HepG2 (cell line): Measurements from ENCODE around the gene BCAM. TPM values are rescaled to one million over a fixed set of nuclear protein-coding genes. Genes with fewer than 3 reads are reported as not detected.

Experiments
- ELF3 ChIP-seq: IDR thresholded peaks from 2 replicates; pipeline ENCODE4 v1.6.1; 2016; ENCODE audit warnings: missing genetic modification reagents, missing compliant biosample characterization
- FOSL2 ChIP-seq: sonication (generic); formaldehyde crosslinking; IDR thresholded peaks from 2 replicates; pipeline ENCODE4 v1.4.0; 2020; ENCODE audit warnings: missing genetic modification reagents
- FOXA3 ChIP-seq: IDR thresholded peaks from 2 replicates; pipeline ENCODE4 v1.6.1; 2016; ENCODE audit warnings: missing genetic modification reagents, missing compliant biosample characterization
- HDAC2 ChIP-seq: sonication (generic); formaldehyde crosslinking; IDR thresholded peaks from 2 replicates; pipeline ENCODE4 v1.4.0; 2020; ENCODE audit warnings: missing genetic modification reagents
- HNF4G ChIP-seq, 2 experiments: sonication (generic) in 1 of 2; formaldehyde crosslinking in 1 of 2; IDR thresholded peaks; 2 replicates each; pipeline versions ENCODE4 v1.4.0 to v1.6.1; 2011 to 2020; ENCODE audit warnings: borderline replicate concordance in 2 of 2, low read depth in 2 of 2, mild to moderate bottlenecking in 2 of 2, low read length in 1 of 2, missing genetic modification reagents in 1 of 2, moderate library complexity in 1 of 2
- PAX8 ChIP-seq: sonication (generic); formaldehyde crosslinking; IDR thresholded peaks from 2 replicates; pipeline ENCODE4 v1.8.0; 2022; ENCODE audit warnings: mild to moderate bottlenecking, missing genetic modification reagents, borderline replicate concordance
- PHF21A ChIP-seq: sonication (generic); formaldehyde crosslinking; IDR thresholded peaks from 2 replicates; pipeline ENCODE4 v1.5.0; 2020; ENCODE audit warnings: mild to moderate bottlenecking, missing genetic modification reagents
- SALL2 ChIP-seq: sonication (generic); formaldehyde crosslinking; IDR thresholded peaks from 2 replicates; pipeline ENCODE4 v1.8.1; 2023; ENCODE audit warnings: mild to moderate bottlenecking, missing genetic modification reagents, inconsistent platforms
- SIX1 ChIP-seq: sonication (generic); formaldehyde crosslinking; IDR thresholded peaks from 2 replicates; pipeline ENCODE4 v1.4.0; 2020; ENCODE audit warnings: missing genetic modification reagents, borderline replicate concordance
- SP5 ChIP-seq: IDR thresholded peaks from 2 replicates; pipeline ENCODE4 v1.6.1; 2016; ENCODE audit warnings: low read depth, borderline replicate concordance
- TARDBP ChIP-seq: sonication (generic); formaldehyde crosslinking; IDR thresholded peaks from 2 replicates; pipeline ENCODE4 v1.8.0; 2022; ENCODE audit warnings: mild to moderate bottlenecking, missing genetic modification reagents
- TRIM24 ChIP-seq: sonication (generic); formaldehyde crosslinking; IDR thresholded peaks from 2 replicates; pipeline ENCODE4 v1.8.0; 2022; ENCODE audit warnings: mild to moderate bottlenecking, missing genetic modification reagents
- ZFX ChIP-seq: sonication (generic); formaldehyde crosslinking; IDR thresholded peaks from 2 replicates; pipeline ENCODE4 v1.4.0; 2020; ENCODE audit warnings: mild to moderate bottlenecking, low read depth, missing genetic modification reagents, moderate library complexity
- ZMYM3 ChIP-seq: sonication (generic); formaldehyde crosslinking; IDR thresholded peaks from 2 replicates; pipeline ENCODE4 v1.5.1; 2020; ENCODE audit warnings: mild to moderate bottlenecking, missing genetic modification reagents
- ZNF432 ChIP-seq: sonication (generic); formaldehyde crosslinking; IDR thresholded peaks from 2 replicates; pipeline ENCODE4 v1.5.0; 2020; ENCODE audit warnings: missing genetic modification reagents, mild to moderate bottlenecking, borderline replicate concordance
- ZNF644 ChIP-seq: IDR thresholded peaks from 2 replicates; pipeline ENCODE4 v1.6.1; 2016; ENCODE audit warnings: low read depth
- ZNF883 ChIP-seq: sonication (generic); formaldehyde crosslinking; IDR thresholded peaks from 2 replicates; pipeline ENCODE4 v1.5.1; 2020; ENCODE audit warnings: mild to moderate bottlenecking, missing genetic modification reagents; ENCODE audit errors: not compliant biosample characterization
- polyA plus RNA-seq, 8 experiments: library from polyadenylated mRNA; depleted of rRNA in 3 of 8; stranded (reverse) in 7 of 8; unstranded in 1 of 8; fragments of >200 nt; fragmentation: Illumina TruSeq in 4 of 8; extraction: Trizol in 4 of 8; gene quantifications; 2 replicates each; pipeline versions ENCODE4 v1.2.1 to v1.2.3, GENCODE V29; 2011 to 2016; ENCODE audit warnings: low read depth in 4 of 8, missing spikeins in 1 of 8, mixed read lengths in 1 of 8; ENCODE audit not compliant: insufficient read depth in 1 of 8
- total RNA-seq, 5 experiments: library from RNA; depleted of rRNA; stranded (reverse); fragments of >200 nt; fragmentation: Illumina TruSeq; extraction: Trizol; gene quantifications; 2 replicates each; pipeline ENCODE4 v1.2.3, GENCODE V29; 2016; ENCODE audit warnings: low read depth in 1 of 5
- TF ChIP-seq, protein P1 (sequence below): sonication (generic); formaldehyde crosslinking; IDR thresholded peaks from 2 replicates; pipeline ENCODE4 v1.4.0; 2020; ENCODE audit warnings: mild to moderate bottlenecking, missing genetic modification reagents, borderline replicate concordance
- TF ChIP-seq, protein P2 (sequence below): sonication (generic); formaldehyde crosslinking; IDR thresholded peaks from 2 replicates; pipeline ENCODE4 v1.4.0; 2020; ENCODE audit warnings: mild to moderate bottlenecking, missing genetic modification reagents
- TF ChIP-seq, protein P3 (sequence below): sonication (generic); formaldehyde crosslinking; conservative IDR thresholded peaks from 2 replicates; pipeline ENCODE4 v1.4.0; 2020; ENCODE audit warnings: mild to moderate bottlenecking, missing genetic modification reagents, moderate library complexity

The BCAM gene
- total and polyA plus RNA-seq, 2 of the 13 experiments (the other 11 are each of a cell fraction or from before 2014, with no cell fraction given): 51.2 to 62.7 TPM

DNA sequence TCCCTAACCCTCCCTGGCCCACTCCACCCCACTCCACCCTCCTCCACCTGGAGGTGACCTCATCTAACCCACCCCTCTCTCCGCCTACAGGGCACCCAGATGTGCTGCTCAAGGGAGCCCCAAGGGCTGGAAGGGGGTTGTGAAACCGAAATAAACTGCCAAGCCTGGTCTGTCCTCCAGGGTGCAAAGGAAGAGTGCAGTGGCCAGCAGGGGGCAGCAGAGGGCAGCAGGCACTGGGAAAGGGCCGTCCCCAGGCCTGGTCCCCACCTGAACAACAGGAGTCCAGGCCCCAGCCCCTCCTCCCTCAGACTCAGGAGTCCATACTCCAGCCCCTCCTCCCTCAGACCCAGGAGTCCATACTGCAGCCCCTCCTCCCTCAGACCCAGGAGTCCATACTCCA lies 8.4 kb upstream of the BCAM start (continued):
- TF ChIP-seq SP5 (CRISPR knock-in tag): peak; percentile 71; the same call in 1 of the 2 replicates
- TF ChIP-seq, protein P1, sequence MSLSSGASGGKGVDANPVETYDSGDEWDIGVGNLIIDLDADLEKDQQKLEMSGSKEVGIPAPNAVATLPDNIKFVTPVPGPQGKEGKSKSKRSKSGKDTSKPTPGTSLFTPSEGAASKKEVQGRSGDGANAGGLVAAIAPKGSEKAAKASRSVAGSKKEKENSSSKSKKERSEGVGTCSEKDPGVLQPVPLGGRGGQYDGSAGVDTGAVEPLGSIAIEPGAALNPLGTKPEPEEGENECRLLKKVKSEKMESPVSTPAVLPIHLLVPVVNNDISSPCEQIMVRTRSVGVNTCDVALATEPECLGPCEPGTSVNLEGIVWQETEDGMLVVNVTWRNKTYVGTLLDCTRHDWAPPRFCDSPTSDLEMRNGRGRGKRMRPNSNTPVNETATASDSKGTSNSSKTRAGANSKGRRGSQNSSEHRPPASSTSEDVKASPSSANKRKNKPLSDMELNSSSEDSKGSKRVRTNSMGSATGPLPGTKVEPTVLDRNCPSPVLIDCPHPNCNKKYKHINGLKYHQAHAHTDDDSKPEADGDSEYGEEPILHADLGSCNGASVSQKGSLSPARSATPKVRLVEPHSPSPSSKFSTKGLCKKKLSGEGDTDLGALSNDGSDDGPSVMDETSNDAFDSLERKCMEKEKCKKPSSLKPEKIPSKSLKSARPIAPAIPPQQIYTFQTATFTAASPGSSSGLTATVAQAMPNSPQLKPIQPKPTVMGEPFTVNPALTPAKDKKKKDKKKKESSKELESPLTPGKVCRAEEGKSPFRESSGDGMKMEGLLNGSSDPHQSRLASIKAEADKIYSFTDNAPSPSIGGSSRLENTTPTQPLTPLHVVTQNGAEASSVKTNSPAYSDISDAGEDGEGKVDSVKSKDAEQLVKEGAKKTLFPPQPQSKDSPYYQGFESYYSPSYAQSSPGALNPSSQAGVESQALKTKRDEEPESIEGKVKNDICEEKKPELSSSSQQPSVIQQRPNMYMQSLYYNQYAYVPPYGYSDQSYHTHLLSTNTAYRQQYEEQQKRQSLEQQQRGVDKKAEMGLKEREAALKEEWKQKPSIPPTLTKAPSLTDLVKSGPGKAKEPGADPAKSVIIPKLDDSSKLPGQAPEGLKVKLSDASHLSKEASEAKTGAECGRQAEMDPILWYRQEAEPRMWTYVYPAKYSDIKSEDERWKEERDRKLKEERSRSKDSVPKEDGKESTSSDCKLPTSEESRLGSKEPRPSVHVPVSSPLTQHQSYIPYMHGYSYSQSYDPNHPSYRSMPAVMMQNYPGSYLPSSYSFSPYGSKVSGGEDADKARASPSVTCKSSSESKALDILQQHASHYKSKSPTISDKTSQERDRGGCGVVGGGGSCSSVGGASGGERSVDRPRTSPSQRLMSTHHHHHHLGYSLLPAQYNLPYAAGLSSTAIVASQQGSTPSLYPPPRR (CRISPR knock-in tag): peak; percentile 44; the same call in 1 of the 2 replicates
- TF ChIP-seq SALL2 (CRISPR knock-in tag): peak; percentile 54; the same call in 1 of the 2 replicates
- peak; percentile 32; the same call in 1 of the 2 replicates for TF ChIP-seq FOXA3 (CRISPR knock-in tag)
- TF ChIP-seq FOSL2 (CRISPR knock-in tag): 0 out of 2 replicates have a peak, but pooled peaks have one; percentile 26
- peak; percentile 40 for TF ChIP-seq ZNF883 (CRISPR knock-in tag)
- TF ChIP-seq PHF21A (CRISPR knock-in tag): peak; percentile 42; the same call in 1 of the 2 replicates
- no peak for TF ChIP-seq TRIM24 (CRISPR knock-in tag)
- TF ChIP-seq HDAC2 (CRISPR knock-in tag): peak; percentile 31; the same call in 1 of the 2 replicates
- TF ChIP-seq TARDBP (CRISPR knock-in tag): 0 out of 2 replicates have a peak, but pooled peaks have one; percentile 62
- TF ChIP-seq PAX8: no peak
- TF ChIP-seq ZMYM3 (CRISPR knock-in tag): peak; percentile 80
- TF ChIP-seq ZFX (CRISPR knock-in tag): peak; percentile 81
- no peak for TF ChIP-seq ZNF432 (CRISPR knock-in tag)
- TF ChIP-seq, protein P2, sequence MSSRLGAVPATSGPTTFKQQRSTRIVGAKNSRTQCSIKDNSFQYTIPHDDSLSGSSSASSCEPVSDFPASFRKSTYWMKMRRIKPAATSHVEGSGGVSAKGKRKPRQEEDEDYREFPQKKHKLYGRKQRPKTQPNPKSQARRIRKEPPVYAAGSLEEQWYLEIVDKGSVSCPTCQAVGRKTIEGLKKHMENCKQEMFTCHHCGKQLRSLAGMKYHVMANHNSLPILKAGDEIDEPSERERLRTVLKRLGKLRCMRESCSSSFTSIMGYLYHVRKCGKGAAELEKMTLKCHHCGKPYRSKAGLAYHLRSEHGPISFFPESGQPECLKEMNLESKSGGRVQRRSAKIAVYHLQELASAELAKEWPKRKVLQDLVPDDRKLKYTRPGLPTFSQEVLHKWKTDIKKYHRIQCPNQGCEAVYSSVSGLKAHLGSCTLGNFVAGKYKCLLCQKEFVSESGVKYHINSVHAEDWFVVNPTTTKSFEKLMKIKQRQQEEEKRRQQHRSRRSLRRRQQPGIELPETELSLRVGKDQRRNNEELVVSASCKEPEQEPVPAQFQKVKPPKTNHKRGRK (CRISPR knock-in tag): no peak
- TF ChIP-seq ZNF644 (CRISPR knock-in tag): peak; percentile 14; the same call in 1 of the 2 replicates
- no peak for TF ChIP-seq SIX1 (CRISPR knock-in tag)
- 0 out of 2 replicates have a peak, but pooled peaks have one; percentile 55 for TF ChIP-seq ELF3
- TF ChIP-seq HNF4G (IDR thresholded peaks at IDR 0.05; ENCODE audit: borderline replicate concordance, low read depth, low read length): peak; percentile 69; the same call in 1 of the 2 replicates
- 0 out of 2 replicates have a peak, but pooled peaks have one; percentile 25 for TF ChIP-seq HNF4G (CRISPR knock-in tag; IDR thresholded peaks at IDR 0.05; ENCODE audit: borderline replicate concordance, low read depth)
- TF ChIP-seq, protein P3, sequence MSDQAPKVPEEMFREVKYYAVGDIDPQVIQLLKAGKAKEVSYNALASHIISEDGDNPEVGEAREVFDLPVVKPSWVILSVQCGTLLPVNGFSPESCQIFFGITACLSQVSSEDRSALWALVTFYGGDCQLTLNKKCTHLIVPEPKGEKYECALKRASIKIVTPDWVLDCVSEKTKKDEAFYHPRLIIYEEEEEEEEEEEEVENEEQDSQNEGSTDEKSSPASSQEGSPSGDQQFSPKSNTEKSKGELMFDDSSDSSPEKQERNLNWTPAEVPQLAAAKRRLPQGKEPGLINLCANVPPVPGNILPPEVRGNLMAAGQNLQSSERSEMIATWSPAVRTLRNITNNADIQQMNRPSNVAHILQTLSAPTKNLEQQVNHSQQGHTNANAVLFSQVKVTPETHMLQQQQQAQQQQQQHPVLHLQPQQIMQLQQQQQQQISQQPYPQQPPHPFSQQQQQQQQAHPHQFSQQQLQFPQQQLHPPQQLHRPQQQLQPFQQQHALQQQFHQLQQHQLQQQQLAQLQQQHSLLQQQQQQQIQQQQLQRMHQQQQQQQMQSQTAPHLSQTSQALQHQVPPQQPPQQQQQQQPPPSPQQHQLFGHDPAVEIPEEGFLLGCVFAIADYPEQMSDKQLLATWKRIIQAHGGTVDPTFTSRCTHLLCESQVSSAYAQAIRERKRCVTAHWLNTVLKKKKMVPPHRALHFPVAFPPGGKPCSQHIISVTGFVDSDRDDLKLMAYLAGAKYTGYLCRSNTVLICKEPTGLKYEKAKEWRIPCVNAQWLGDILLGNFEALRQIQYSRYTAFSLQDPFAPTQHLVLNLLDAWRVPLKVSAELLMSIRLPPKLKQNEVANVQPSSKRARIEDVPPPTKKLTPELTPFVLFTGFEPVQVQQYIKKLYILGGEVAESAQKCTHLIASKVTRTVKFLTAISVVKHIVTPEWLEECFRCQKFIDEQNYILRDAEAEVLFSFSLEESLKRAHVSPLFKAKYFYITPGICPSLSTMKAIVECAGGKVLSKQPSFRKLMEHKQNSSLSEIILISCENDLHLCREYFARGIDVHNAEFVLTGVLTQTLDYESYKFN (CRISPR knock-in tag): peak; percentile 81
